H9 (cell line): ENCODE measurements around the gene BCL2L1. TPM values are rescaled to one million over a fixed set of nuclear protein-coding genes. Genes with fewer than 3 reads are reported as not detected.

Source experiments
- DNase-seq: peaks from one replicate; pipeline ENCODE4 v3.0.0-alpha.2; 2017
- H2AFZ ChIP-seq: one replicate; pipeline ENCODE4 v1.6.1; 2013; ENCODE audit warnings: mild to moderate bottlenecking, low read length, control low read depth, moderate library complexity
- H2AK5ac ChIP-seq: 2 replicates; pipeline ENCODE4 v1.6.1; 2013; ENCODE audit warnings: low read length, control low read depth, mixed read lengths; ENCODE audit not compliant: insufficient read length
- H2BK120ac ChIP-seq: one replicate; pipeline ENCODE4 v1.6.1; 2013; ENCODE audit warnings: low read depth, mild to moderate bottlenecking, low read length, control low read depth, inconsistent platforms; ENCODE audit not compliant: poor library complexity, severe bottlenecking
- H2BK12ac ChIP-seq: 2 replicates; pipeline ENCODE4 v1.6.1; 2013; ENCODE audit warnings: low read length, control low read depth, mixed read lengths, low read depth; ENCODE audit not compliant: insufficient read length
- H2BK15ac ChIP-seq: 2 replicates; pipeline ENCODE4 v1.6.1; 2013; ENCODE audit warnings: low read depth, low read length, control low read depth
- H2BK20ac ChIP-seq: one replicate; pipeline ENCODE4 v1.6.1; 2013; ENCODE audit warnings: low read depth, mild to moderate bottlenecking, low read length, control low read depth, inconsistent platforms; ENCODE audit not compliant: poor library complexity, severe bottlenecking
- H2BK5ac ChIP-seq: 2 replicates; pipeline ENCODE4 v1.6.1; 2013; ENCODE audit warnings: low read length, control low read depth, mixed read lengths; ENCODE audit not compliant: insufficient read length
- H3K14ac ChIP-seq: 2 replicates; pipeline ENCODE4 v1.6.1; 2013; ENCODE audit warnings: low read length, control low read depth; ENCODE audit not compliant: insufficient read depth
- H3K18ac ChIP-seq: 2 replicates; pipeline ENCODE4 v1.6.1; 2013; ENCODE audit warnings: low read depth, mild to moderate bottlenecking, mixed read lengths, low read length, control low read depth; ENCODE audit not compliant: insufficient read length
- H3K23ac ChIP-seq: 2 replicates; pipeline ENCODE4 v1.6.1; 2013; ENCODE audit warnings: low read length, control low read depth, mixed read lengths, low read depth; ENCODE audit not compliant: insufficient read length
- H3K23me2 ChIP-seq: 2 replicates; pipeline ENCODE4 v1.6.1; 2013; ENCODE audit warnings: low read depth, mild to moderate bottlenecking, mixed read lengths, low read length, control low read depth; ENCODE audit not compliant: insufficient read length, poor library complexity, severe bottlenecking
- H3K27ac ChIP-seq: 2 replicates; pipeline ENCODE4 v1.5.1; 2013; ENCODE audit warnings: low read length, control low read depth, mixed read lengths, low read depth; ENCODE audit not compliant: insufficient read length
- H3K27me3 ChIP-seq: 2 replicates; pipeline ENCODE4 v1.6.1; 2013; ENCODE audit warnings: low read length, control low read depth, inconsistent platforms; ENCODE audit not compliant: insufficient read depth
- H3K4ac ChIP-seq: 2 replicates; pipeline ENCODE4 v1.6.1; 2013; ENCODE audit warnings: low read depth, mild to moderate bottlenecking, control low read depth, inconsistent platforms, low read length, moderate library complexity
- H3K4me1 ChIP-seq: 2 replicates; pipeline ENCODE4 v1.6.1; 2013; ENCODE audit warnings: low read length, control low read depth, inconsistent platforms; ENCODE audit not compliant: insufficient read depth
- H3K4me2 ChIP-seq: 2 replicates; pipeline ENCODE4 v1.6.1; 2013; ENCODE audit warnings: low read length, control low read depth, mixed read lengths; ENCODE audit not compliant: insufficient read length, insufficient read depth
- H3K56ac ChIP-seq: 2 replicates; pipeline ENCODE4 v1.6.1; 2013; ENCODE audit warnings: low read depth, mild to moderate bottlenecking, mixed read lengths, low read length, control low read depth; ENCODE audit not compliant: insufficient read length
- H3K79me1 ChIP-seq: 2 replicates; pipeline ENCODE4 v1.6.1; 2013; ENCODE audit warnings: low read depth, mild to moderate bottlenecking, moderate library complexity, low read length, control low read depth, inconsistent platforms; ENCODE audit not compliant: insufficient read depth, poor library complexity, severe bottlenecking
- H3K79me2 ChIP-seq: 2 replicates; pipeline ENCODE4 v1.6.1; 2013; ENCODE audit warnings: low read length, control low read depth, inconsistent platforms; ENCODE audit not compliant: insufficient read depth
- H3K9ac ChIP-seq: 2 replicates; pipeline ENCODE4 v1.6.1; 2013; ENCODE audit warnings: low read length, control low read depth, mixed read lengths; ENCODE audit not compliant: insufficient read length; ENCODE audit errors: extremely low read depth
- H3K9me3 ChIP-seq: one replicate; pipeline ENCODE4 v1.6.1; 2013; ENCODE audit warnings: low read depth, low read length, inconsistent platforms; ENCODE audit not compliant: control insufficient read depth
- H3T11ph ChIP-seq: one replicate; pipeline ENCODE4 v1.6.1; 2013; ENCODE audit warnings: mild to moderate bottlenecking, low read length, control low read depth, inconsistent platforms
- H4K20me1 ChIP-seq: one replicate; pipeline ENCODE4 v1.6.1; 2013; ENCODE audit not compliant: control insufficient read depth, insufficient read length, insufficient read depth
- H4K5ac ChIP-seq: 2 replicates; pipeline ENCODE4 v1.6.1; 2013; ENCODE audit warnings: low read depth, mild to moderate bottlenecking, mixed read lengths, low read length, control low read depth; ENCODE audit not compliant: insufficient read length
- H4K8ac ChIP-seq: replicated peaks from 2 replicates; pipeline ENCODE4 v1.6.1; 2013; ENCODE audit warnings: low read length, control low read depth, mixed read lengths, low read depth; ENCODE audit not compliant: insufficient read length
- H4K91ac ChIP-seq: 2 replicates; pipeline ENCODE4 v1.6.1; 2013; ENCODE audit warnings: low read depth, mild to moderate bottlenecking, moderate library complexity, mixed read lengths, low read length, control low read depth; ENCODE audit not compliant: insufficient read length
- H3K27ac Mint-ChIP-seq, 3 experiments: 2 replicates in 2 of 3; 3 replicates in 1 of 3; pipeline ENCODE4 v1.8.0; 2020 to 2021; ENCODE audit warnings: mixed read lengths in 3 of 3, mild to moderate bottlenecking in 1 of 3, moderate library complexity in 1 of 3
- H3K27me3 Mint-ChIP-seq: 2 replicates; pipeline ENCODE4 v1.8.0; 2021; ENCODE audit warnings: low read depth, mild to moderate bottlenecking, moderate library complexity, mixed read lengths
- H3K36me3 Mint-ChIP-seq, 3 experiments: 2 replicates in 2 of 3; 3 replicates in 1 of 3; pipeline ENCODE4 v1.8.0; 2020 to 2021; ENCODE audit warnings: low read depth in 3 of 3, mixed read lengths in 3 of 3; ENCODE audit not compliant: insufficient read depth in 1 of 3
- H3K4me1 Mint-ChIP-seq, 2 experiments: 2 replicates each; pipeline ENCODE4 v1.8.0; 2020; ENCODE audit warnings: mixed read lengths in 2 of 2
- H3K4me3 Mint-ChIP-seq, 2 experiments: 2 replicates in 1 of 2; 3 replicates in 1 of 2; pipeline ENCODE4 v1.8.0; 2020 to 2021; ENCODE audit warnings: mild to moderate bottlenecking in 2 of 2, mixed read lengths in 2 of 2, moderate library complexity in 1 of 2
- H3K9me3 Mint-ChIP-seq, 2 experiments: 2 replicates in 1 of 2; 3 replicates in 1 of 2; pipeline ENCODE4 v1.8.0; 2020; ENCODE audit warnings: mild to moderate bottlenecking in 2 of 2, mixed read lengths in 2 of 2, moderate library complexity in 1 of 2
- CTCF ChIP-seq: fragments of 200-600 bp; sonication (generic); conservative IDR thresholded peaks from 3 replicates; pipeline ENCODE4 v1.8.0; 2021; ENCODE audit warnings: antibody characterized with exemption, mild to moderate bottlenecking
- whole genome bisulfite sequencing: extraction: QIAGEN DNeasy Blood & Tissue Kit; methylation state at CpG from one replicate; pipeline ENCODE4 v1.1.7; 2013; ENCODE audit warnings: missing lambda C conversion rate, low lambda C conversion rate, mixed read lengths; ENCODE audit not compliant: insufficient read length; ENCODE audit errors: extremely low coverage; 5-methylcytosine and 5-hydroxymethylcytosine counted together
- total RNA-seq: library from RNA; stranded (reverse); gene quantifications from 2 replicates; pipeline ENCODE4 v1.2.1, GENCODE V29; 2021

Gene BCL2L1
- total RNA-seq, 1 experiment from 2014 or later, result 105 TPM

DNA sequence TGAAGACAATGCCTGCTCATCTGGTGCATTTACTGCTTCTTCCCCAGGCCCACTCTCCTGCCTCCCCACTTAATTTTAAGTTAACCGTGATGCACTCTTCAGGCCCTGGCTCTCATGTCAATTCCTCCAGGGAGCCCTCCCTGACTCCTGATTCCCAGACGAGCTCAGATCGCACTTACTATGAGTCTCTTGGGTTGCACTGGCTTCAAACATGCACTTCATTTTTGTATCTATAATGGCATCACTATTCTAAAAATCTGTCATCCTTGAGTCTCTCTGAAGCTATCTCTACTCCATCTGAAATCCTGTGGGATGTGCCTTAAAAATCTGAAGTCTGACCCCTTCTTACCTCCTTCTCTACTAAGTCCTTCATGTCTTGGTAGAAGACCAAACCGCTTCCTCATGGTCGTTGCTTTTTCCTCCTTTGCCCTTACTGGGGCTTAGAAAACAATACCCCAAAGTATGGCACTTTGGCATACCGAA lies 60.3 kb downstream of the BCL2L1 start:
- Mint-ChIP-seq H3K4me1 (peaks cover 33 to 40% of the 10 kb centered on the region in 2 experiments), H3K4me3 (peak overlapping the region; percentile 62 to 74; a peak in 4 of 5 replicates), H3K27ac (peak overlapping the region; percentile 6 to 94 (median 65); a peak in 6 of 7 replicates), H3K36me3 (peaks cover 3 to 27% (median 19%) of the 10 kb centered on the region in 3 experiments; a peak in 6 of 7 replicates), H3K9me3 (no peaks in the 10 kb centered on the region), H3K27me3 (no peaks in the 10 kb centered on the region)
- H3K27me3 ChIP-seq, result no peaks in the 10 kb centered on the region
- H3K9me3 ChIP-seq, result no peaks in the 10 kb centered on the region
- H3K27ac ChIP-seq, result no peak overlapping the region
- H2BK120ac ChIP-seq, result no peak overlapping the region
- no peak overlapping the region for H4K8ac ChIP-seq
- H2BK20ac ChIP-seq, result no peak overlapping the region
- no peak overlapping the region for H4K91ac ChIP-seq
- H3T11ph ChIP-seq, result no peak overlapping the region
- no peaks in the 10 kb centered on the region for H3K79me2 ChIP-seq
- H3K23me2 ChIP-seq, result peaks cover 5% of the 10 kb centered on the region
- H2AFZ ChIP-seq, result no peak overlapping the region
- TF ChIP-seq CTCF, result no peak
- H3K4ac ChIP-seq, result no peak overlapping the region
- DNase-seq, result no peak
- no peak overlapping the region for H2BK12ac ChIP-seq
- no peak overlapping the region for H3K14ac ChIP-seq
- no peak overlapping the region for H3K56ac ChIP-seq
- no peaks in the 10 kb centered on the region for H3K79me1 ChIP-seq
- no peak overlapping the region for H3K23ac ChIP-seq
- H2BK5ac ChIP-seq, result no peak overlapping the region
- peak overlapping the region; percentile 44 for H3K4me2 ChIP-seq
- no peak overlapping the region for H3K18ac ChIP-seq
- H4K20me1 ChIP-seq, result no peaks in the 10 kb centered on the region
- H4K5ac ChIP-seq, result no peak overlapping the region
- H3K9ac ChIP-seq, result no peak overlapping the region
- H2AK5ac ChIP-seq, result no peak overlapping the region
- no CpG with 5 or more reads among the region's 6 CpGs for WGBS
- H3K4me1 ChIP-seq, result no peaks in the 10 kb centered on the region
- H2BK15ac ChIP-seq, result no peak overlapping the region
